Brain microvascular endothelial cell (primary cell): ENCODE results near the gene FSD1L.

Source experiments
- DNase-seq: peaks from one replicate; pipeline ENCODE4 v3.0.0-alpha.2; 2020
- H3K27ac ChIP-seq: fragments of 250-450 bp; sonication (Bioruptor Pico); 2 replicates; pipeline ENCODE4 v1.5.1; 2020; ENCODE audit warnings: mild to moderate bottlenecking, moderate library complexity
- H3K27me3 ChIP-seq: fragments of 250-450 bp; sonication (Bioruptor Pico); replicated peaks from 2 replicates; pipeline ENCODE4 v1.5.1; 2020; ENCODE audit warnings: mild to moderate bottlenecking
- H3K36me3 ChIP-seq: fragments of 250-450 bp; sonication (Bioruptor Pico); replicated peaks from 2 replicates; pipeline ENCODE4 v1.5.1; 2020; ENCODE audit warnings: mild to moderate bottlenecking
- H3K4me3 ChIP-seq: 2 replicates; pipeline ENCODE4 v1.5.1; 2011; ENCODE audit warnings: low read depth, mild to moderate bottlenecking, control low read depth, low read length, moderate library complexity
- CTCF ChIP-seq: IDR thresholded peaks from 2 replicates; pipeline ENCODE4 v1.5.1; 2011; ENCODE audit warnings: low read depth, mild to moderate bottlenecking, moderate library complexity, low read length, control low read depth, inconsistent platforms; ENCODE audit errors: missing control alignments
- in situ Hi-C: cut with HindIII; loops from 2 replicates; pipeline ENCODE4 v1.10.0; 2017; ENCODE audit warnings: low sequenced_read_pairs, low pct_ligation_motif_present

FSD1L gene

GRCh38 chr9:105406369-105406768, 41.5 kb upstream of the FSD1L start:
- in situ Hi-C loops: no loop called here
- no peak for TF ChIP-seq CTCF
- Histone ChIP-seq H3K4me3 (no peak overlapping the region), H3K36me3 (no peaks in the 10 kb centered on the region), H3K27me3 (no peaks in the 10 kb centered on the region), H3K27ac (no peak overlapping the region)
- DNase-seq: no peak

GRCh38 chr9:105413525-105413924, 34.3 kb upstream of the FSD1L start:
- Histone ChIP-seq H3K36me3 (no peaks in the 10 kb centered on the region), H3K27me3 (no peaks in the 10 kb centered on the region), H3K4me3 (no peak overlapping the region), H3K27ac (no peak overlapping the region)
- in situ Hi-C loops: no loop called here
- DNase-seq: peak; percentile 28
- peak; percentile 69 for TF ChIP-seq CTCF

GRCh38 chr9:105414947-105415661, 32.7 kb upstream of the FSD1L start:
- peak; percentile 38 for DNase-seq
- peak; percentile 84 for TF ChIP-seq CTCF
- Histone ChIP-seq H3K36me3 (no peaks in the 10 kb centered on the region), H3K4me3 (no peak overlapping the region), H3K27me3 (no peaks in the 10 kb centered on the region), H3K27ac (no peak overlapping the region)
- in situ Hi-C loops: no loop called here

- DNase-seq: no peak
- Histone ChIP-seq H3K4me3 (no peak overlapping the region), H3K27me3 (no peaks in the 10 kb centered on the region), H3K27ac (no peak overlapping the region), H3K36me3 (no peaks in the 10 kb centered on the region)
- in situ Hi-C loops: no loop called here
- no peak for TF ChIP-seq CTCF
These were observed 32.2 kb upstream of the FSD1L start for GRCh38 chr9:105415662-105415980.

- H3K36me3 ChIP-seq: no peaks in the 10 kb centered on the region
- in situ Hi-C loops: no loop called here
- no peak for DNase-seq
- TF ChIP-seq CTCF: no peak
- H3K4me3 ChIP-seq: no peak overlapping the region
- H3K27ac ChIP-seq: no peak overlapping the region
- H3K27me3 ChIP-seq: no peaks in the 10 kb centered on the region
These were observed 31.0 kb upstream of the FSD1L start for GRCh38 chr9:105416840-105417239.
